ENCODE data around the gene ZSCAN4. TPM values are rescaled to one million over a fixed set of nuclear protein-coding genes. Genes with fewer than 3 reads are reported as not detected.

ZSCAN4 gene
- total and polyA plus RNA-seq, 10 donors, result 0.29 to 0.58 (median 0.47) TPM; not detected in 7

GRCh38 chr19:57665261-57665806 is 3.4 kb upstream of the ZSCAN4 start:
- Histone ChIP-seq H3K9me3 (no peaks in the 10 kb centered on the region), H3K27me3 (replicated peaks in 1 of 7) (peaks cover 0 to 60% (median 7%) of the 10 kb centered on the region in 7 donors), H3K4me3 (peak overlapping the region in 1 of 8 donors; percentile 72), H3K36me3 (no peaks in the 10 kb centered on the region), H3K27ac (peak overlapping the region in 2 of 8 donors; percentile 75 to 82), H3K4me1 (peaks cover 0 to 17% (median 13%) of the 10 kb centered on the region in 6 donors)
- DNase-seq, result no peak
- intact Hi-C loops (cut with DNase I; ENCODE audit: low total_unique reads), result no loop called here
- TF ChIP-seq POLR2AphosphoS5 (IDR thresholded peaks at IDR 0.05) (no peak), POLR2A (IDR thresholded peaks at IDR 0.05) (no peak), CTCF (IDR thresholded peaks at IDR 0.05 in 8 of 11, conservative IDR thresholded peaks at IDR 0.05 in 3 of 11) (no peak)
- WGBS, 5 donors, result 89 to 94% (median 91%) methylated on average over 9 of the region's 9 CpGs

GRCh38 chr19:57667228-57667627 is 1.5 kb upstream of the ZSCAN4 start:
- H3K9me3 ChIP-seq, result peaks cover 0 to 5% (median 0%) of the 10 kb centered on the region in 8 donors
- peaks cover 0 to 17% (median 13%) of the 10 kb centered on the region in 6 donors for H3K4me1 ChIP-seq
- H3K4me3 ChIP-seq, result no peak overlapping the region
- intact Hi-C loops (cut with DNase I; ENCODE audit: low total_unique reads), result no loop called here
- no peaks in the 10 kb centered on the region for H3K36me3 ChIP-seq
- 69 to 94% (median 81%) methylated on average over 1 of the region's 1 CpG for WGBS, 5 donors
- peaks cover 0 to 59% (median 7%) of the 10 kb centered on the region in 7 donors for H3K27me3 ChIP-seq (replicated peaks in 1 of 7)
- TF ChIP-seq CTCF (IDR thresholded peaks at IDR 0.05 in 8 of 11, conservative IDR thresholded peaks at IDR 0.05 in 3 of 11) (no peak), POLR2AphosphoS5 (IDR thresholded peaks at IDR 0.05) (no peak), POLR2A (IDR thresholded peaks at IDR 0.05) (no peak)
- no peak for DNase-seq
- no peak overlapping the region for H3K27ac ChIP-seq

GRCh38 chr19:57671124-57671895 is 2.6 kb downstream of the ZSCAN4 start:
- no peaks in the 10 kb centered on the region for H3K4me1 ChIP-seq
- H3K27ac ChIP-seq, result no peak overlapping the region
- H3K27me3 ChIP-seq (replicated peaks in 1 of 7), result peaks cover 0 to 27% (median 0%) of the 10 kb centered on the region in 7 donors
- WGBS, 5 donors, result 69 to 78% (median 74%) methylated on average over 7 of the region's 7 CpGs
- no peak overlapping the region for H3K4me3 ChIP-seq
- no peak for TF ChIP-seq CTCF (IDR thresholded peaks at IDR 0.05 in 8 of 11, conservative IDR thresholded peaks at IDR 0.05 in 3 of 11)
- H3K36me3 ChIP-seq, result no peaks in the 10 kb centered on the region
- no peak for DNase-seq
- H3K9me3 ChIP-seq, result peaks cover 0 to 23% (median 2%) of the 10 kb centered on the region in 8 donors
- intact Hi-C loops (cut with DNase I; ENCODE audit: low total_unique reads), result no loop called here

- Histone ChIP-seq H3K4me3 (no peak overlapping the region), H3K27me3 (replicated peaks in 1 of 7) (peaks cover 0 to 29% (median 0%) of the 10 kb centered on the region in 7 donors), H3K9me3 (peaks cover 0 to 31% (median 3%) of the 10 kb centered on the region in 8 donors), H3K27ac (no peak overlapping the region), H3K36me3 (no peaks in the 10 kb centered on the region), H3K4me1 (no peaks in the 10 kb centered on the region)
- no peak for DNase-seq
- intact Hi-C loops (cut with DNase I; ENCODE audit: low total_unique reads), result no loop called here
- 74 to 83% (median 81%) methylated on average over 4 of the region's 4 CpGs for WGBS, 5 donors
- TF ChIP-seq POLR2AphosphoS5 (IDR thresholded peaks at IDR 0.05) (no peak), POLR2A (IDR thresholded peaks at IDR 0.05) (no peak)
These were observed 3.7 kb downstream of the ZSCAN4 start for GRCh38 chr19:57672466-57672865.

Data from spleen (tissue), 11 donors.